OCI-LY7 (cell line): ENCODE measurements around the gene HBA2. TPM values are rescaled to one million over a fixed set of nuclear protein-coding genes. Genes with fewer than 3 reads are reported as not detected.

Experiments used
- BruUV-seq: library from RNA; stranded (reverse); fragments of 400-500 nt; replicated peaks from 2 replicates; lab custom pipeline; 2021; lab: Mats Ljungman, UMichigan
- CTCF ChIA-PET: fragments of 300-600 bp; sonication (Branson Sonifier 250); formaldehyde crosslinking; loops from one replicate; lab custom pipeline; 2022; ENCODE audit warnings: antibody characterized with exemption; ENCODE audit not compliant: unreplicated experiment; lab: Charles Lee
- POLR2A ChIA-PET: fragments of 300-600 bp; sonication (Branson Sonifier 250); formaldehyde crosslinking; loops from one replicate; lab custom pipeline; 2022; ENCODE audit warnings: antibody characterized with exemption; lab: Charles Lee
- DNase-seq: peaks from one replicate; pipeline ENCODE4 v3.0.0-alpha.2; 2015; ENCODE audit warnings: low spot score
- H2AFZ ChIP-seq: fragments of 200-600 bp; sonication (generic), shearing (Covaris generic); 2 replicates; pipeline ENCODE4 v1.6.1; 2014; ENCODE audit warnings: mild to moderate bottlenecking, antibody characterized with exemption, low read length, moderate library complexity
- H3K27ac ChIP-seq: fragments of 200-600 bp; sonication (generic); 2 replicates; pipeline ENCODE4 v1.5.1; 2014; ENCODE audit warnings: mixed run types, low read depth, mild to moderate bottlenecking, moderate library complexity, low read length, inconsistent platforms; ENCODE audit not compliant: poor library complexity, severe bottlenecking
- H3K36me3 ChIP-seq: fragments of 200-600 bp; sonication (generic); 2 replicates; pipeline ENCODE4 v1.6.1; 2014; ENCODE audit warnings: mild to moderate bottlenecking, antibody characterized with exemption, low read length, moderate library complexity, mixed read lengths; ENCODE audit not compliant: insufficient read depth
- H3K4me1 ChIP-seq: fragments of 200-600 bp; sonication (generic); 2 replicates; pipeline ENCODE4 v1.5.1; 2014; ENCODE audit warnings: mild to moderate bottlenecking, low read length; ENCODE audit not compliant: insufficient read depth, poor library complexity, severe bottlenecking
- H3K4me2 ChIP-seq: fragments of 200-600 bp; sonication (generic); 2 replicates; pipeline ENCODE4 v1.6.1; 2014; ENCODE audit warnings: mild to moderate bottlenecking, low read length
- H3K4me3 ChIP-seq: fragments of 200-600 bp; sonication (generic); 2 replicates; pipeline ENCODE4 v1.5.1; 2014; ENCODE audit warnings: mild to moderate bottlenecking, low read depth, low read length; ENCODE audit not compliant: poor library complexity, severe bottlenecking
- H3K79me2 ChIP-seq: fragments of 200-600 bp; sonication (generic); 2 replicates; pipeline ENCODE4 v1.6.1; 2016; ENCODE audit warnings: low read depth, mild to moderate bottlenecking, low read length, moderate library complexity, mixed read lengths; ENCODE audit not compliant: insufficient read depth
- H3K9me2 ChIP-seq: fragments of 200-600 bp; sonication (generic); 2 replicates; pipeline ENCODE4 v1.6.1; 2016; ENCODE audit warnings: mild to moderate bottlenecking, low read length, mixed read lengths; ENCODE audit not compliant: insufficient read depth
- H3K9me3 ChIP-seq: fragments of 200-600 bp; sonication (generic); 2 replicates; pipeline ENCODE4 v1.6.1; 2014; ENCODE audit warnings: mild to moderate bottlenecking, mixed run types, low read length, mixed read lengths
- H4K20me1 ChIP-seq: fragments of 200-600 bp; sonication (generic); 2 replicates; pipeline ENCODE4 v1.6.1; 2014; ENCODE audit warnings: mild to moderate bottlenecking, antibody characterized with exemption, low read length, moderate library complexity, mixed read lengths; ENCODE audit not compliant: insufficient read depth
- EZH2phosphoT487 ChIP-seq: fragments of 200-600 bp; sonication (generic); IDR thresholded peaks from 2 replicates; pipeline ENCODE4 v1.6.1; 2018; ENCODE audit warnings: low read depth, borderline replicate concordance, mild to moderate bottlenecking, mixed run types, antibody characterized with exemption, low read length, moderate library complexity, mixed read lengths
- intact Hi-C: fragments of 100-400 bp; cut with micrococcal nuclease; formaldehyde crosslinking; loops from one replicate; pipeline ENCODE4 v1.10.0; 2022; ENCODE audit not compliant: unreplicated experiment
- total RNA-seq, 2 experiments: library from RNA; depleted of rRNA in 1 of 2; stranded (reverse); fragments of >200 nt in 1 of 2; shearing (Covaris generic) in 1 of 2; gene quantifications; 2 replicates each; pipeline ENCODE4 v1.2.3, GENCODE V29; 2014 to 2022
- TF ChIP-seq, protein P1 (sequence below): fragments of 200-600 bp; sonication (generic); conservative IDR thresholded peaks from 2 replicates; pipeline ENCODE4 v1.5.1; 2014; ENCODE audit warnings: mild to moderate bottlenecking, antibody characterized with exemption, low read length, moderate library complexity, mixed read lengths

Gene HBA2
- total RNA-seq, 2 experiments from 2014 or later = not detected

- Histone ChIP-seq H4K20me1 (no peaks in the 10 kb centered on the region), H2AFZ (no peak overlapping the region), H3K27ac (no peak overlapping the region), H3K4me3 (no peak overlapping the region), H3K4me2 (no peak overlapping the region), H3K4me1 (no peaks in the 10 kb centered on the region), H3K79me2 (peaks cover 7% of the 10 kb centered on the region; the same call in 1 of the 2 replicates), H3K36me3 (peaks cover 12% of the 10 kb centered on the region; the same call in 1 of the 2 replicates), H3K9me2 (no peaks in the 10 kb centered on the region), H3K9me3 (no peaks in the 10 kb centered on the region)
- CTCF ChIA-PET = no interaction called here
- no peak for DNase-seq
- TF ChIP-seq EZH2phosphoT487 = no peak
- TF ChIP-seq, protein P1, sequence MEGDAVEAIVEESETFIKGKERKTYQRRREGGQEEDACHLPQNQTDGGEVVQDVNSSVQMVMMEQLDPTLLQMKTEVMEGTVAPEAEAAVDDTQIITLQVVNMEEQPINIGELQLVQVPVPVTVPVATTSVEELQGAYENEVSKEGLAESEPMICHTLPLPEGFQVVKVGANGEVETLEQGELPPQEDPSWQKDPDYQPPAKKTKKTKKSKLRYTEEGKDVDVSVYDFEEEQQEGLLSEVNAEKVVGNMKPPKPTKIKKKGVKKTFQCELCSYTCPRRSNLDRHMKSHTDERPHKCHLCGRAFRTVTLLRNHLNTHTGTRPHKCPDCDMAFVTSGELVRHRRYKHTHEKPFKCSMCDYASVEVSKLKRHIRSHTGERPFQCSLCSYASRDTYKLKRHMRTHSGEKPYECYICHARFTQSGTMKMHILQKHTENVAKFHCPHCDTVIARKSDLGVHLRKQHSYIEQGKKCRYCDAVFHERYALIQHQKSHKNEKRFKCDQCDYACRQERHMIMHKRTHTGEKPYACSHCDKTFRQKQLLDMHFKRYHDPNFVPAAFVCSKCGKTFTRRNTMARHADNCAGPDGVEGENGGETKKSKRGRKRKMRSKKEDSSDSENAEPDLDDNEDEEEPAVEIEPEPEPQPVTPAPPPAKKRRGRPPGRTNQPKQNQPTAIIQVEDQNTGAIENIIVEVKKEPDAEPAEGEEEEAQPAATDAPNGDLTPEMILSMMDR = no peak
- no TSS peak for BruUV-seq
- POLR2A ChIA-PET = no interaction called here
- intact Hi-C loops = no loop called here
Measured at GRCh38 chr16:129075-129474, 43.6 kb upstream of the HBA2 start.

GRCh38 chr16:130533-131173 is 42.0 kb upstream of the HBA2 start:
- Histone ChIP-seq H3K36me3 (peaks cover 8% of the 10 kb centered on the region; the same call in 1 of the 2 replicates), H2AFZ (no peak overlapping the region), H3K27ac (no peak overlapping the region), H3K9me2 (no peaks in the 10 kb centered on the region), H3K4me3 (no peak overlapping the region), H4K20me1 (no peaks in the 10 kb centered on the region), H3K4me2 (no peak overlapping the region), H3K4me1 (no peaks in the 10 kb centered on the region), H3K9me3 (no peaks in the 10 kb centered on the region), H3K79me2 (peaks cover 19% of the 10 kb centered on the region)
- BruUV-seq = no TSS peak
- POLR2A ChIA-PET = interaction anchor here (0.6 kb wide), 1 partner anchor 221 kb away, joined by 4 read pairs; no protein-coding TSS in a partner anchor
- intact Hi-C loops = no loop called here
- CTCF ChIA-PET = no interaction called here
- no peak for DNase-seq
- TF ChIP-seq, protein P1 = no peak

- CTCF ChIA-PET = no interaction called here
- no peak overlapping the region for H3K4me3 ChIP-seq
- H3K4me2 ChIP-seq = no peak overlapping the region
- intact Hi-C loops = no loop called here
- no peaks in the 10 kb centered on the region for H3K9me2 ChIP-seq
- H3K4me1 ChIP-seq = peaks cover 6% of the 10 kb centered on the region
- H3K36me3 ChIP-seq = peaks cover 8% of the 10 kb centered on the region; the same call in 1 of the 2 replicates
- POLR2A ChIA-PET = no interaction called here
- no TSS peak for BruUV-seq
- TF ChIP-seq, protein P1 = no peak
- no peak for TF ChIP-seq EZH2phosphoT487
- DNase-seq = no peak
- H3K79me2 ChIP-seq = peaks cover 33% of the 10 kb centered on the region
- H4K20me1 ChIP-seq = no peaks in the 10 kb centered on the region
- no peak overlapping the region for H2AFZ ChIP-seq
- no peaks in the 10 kb centered on the region for H3K9me3 ChIP-seq
- no peak overlapping the region for H3K27ac ChIP-seq
Measured at GRCh38 chr16:132120-132519, 40.6 kb upstream of the HBA2 start.
